Left renal cortex interstitium (tissue), 4 donors: ENCODE data around the gene RBP3. TPM values are rescaled to one million over a fixed set of nuclear protein-coding genes. Genes with fewer than 3 reads are reported as not detected.
"Not testable (repeated sequence)": the region's sequence is repeated elsewhere in the genome, so short reads cannot be mapped to it uniquely, and the experiment has no call there.

Experiments used
- DNase-seq, 4 donors: peaks; one replicate each; pipeline ENCODE4 v3.0.0-alpha.2; 2013; ENCODE audit warnings: low read depth in 4 of 4, low spot score in 2 of 4, missing footprints in 1 of 4
- polyA plus RNA-seq, 4 donors: library from polyadenylated mRNA; unstranded; fragments of 120-200 nt; gene quantifications; one replicate each; pipeline ENCODE4 v1.2.1, GENCODE V29; 2013; ENCODE audit not compliant: insufficient read length in 4 of 4

RBP3 gene
- polyA plus RNA-seq, 4 donors, result 0.13 to 0.17 (median 0.16) TPM

DNA sequence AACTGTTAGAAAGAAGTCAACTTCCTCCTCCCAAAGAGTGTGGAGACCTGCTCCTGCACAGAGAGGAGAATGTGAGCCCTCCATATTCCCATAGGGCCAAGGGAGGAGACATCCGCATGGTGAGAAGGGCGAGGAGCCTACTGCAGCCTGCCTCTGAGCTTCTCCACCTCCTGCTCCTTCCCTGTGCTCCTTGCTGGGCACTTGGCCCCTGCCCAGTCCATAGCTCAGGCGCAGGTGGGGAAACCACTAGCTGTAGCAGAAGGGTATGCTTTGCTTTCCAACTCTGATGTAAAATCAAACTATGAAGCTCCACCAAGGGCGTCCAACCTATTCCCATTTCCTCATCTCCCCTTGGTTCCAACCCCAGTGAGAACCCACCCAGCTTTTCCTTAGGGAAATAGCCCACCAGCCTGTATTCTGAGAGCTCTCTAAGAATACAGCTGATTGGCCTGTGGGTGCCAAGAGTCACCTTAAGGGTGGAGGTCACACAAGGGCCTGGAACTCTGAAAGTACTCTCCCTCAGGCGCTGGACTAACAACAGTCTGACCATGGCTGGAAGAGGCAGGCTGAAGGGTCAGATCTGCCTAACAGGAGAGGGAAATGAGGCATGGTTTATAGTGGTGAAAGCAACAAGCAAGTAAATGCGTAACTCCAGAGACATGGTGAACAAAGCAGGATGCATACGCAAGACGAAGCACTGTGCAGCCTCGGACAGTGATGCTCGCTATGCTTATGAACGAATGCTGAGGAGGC, 22.0 kb downstream of the RBP3 start:
- no peak for DNase-seq

DNA sequence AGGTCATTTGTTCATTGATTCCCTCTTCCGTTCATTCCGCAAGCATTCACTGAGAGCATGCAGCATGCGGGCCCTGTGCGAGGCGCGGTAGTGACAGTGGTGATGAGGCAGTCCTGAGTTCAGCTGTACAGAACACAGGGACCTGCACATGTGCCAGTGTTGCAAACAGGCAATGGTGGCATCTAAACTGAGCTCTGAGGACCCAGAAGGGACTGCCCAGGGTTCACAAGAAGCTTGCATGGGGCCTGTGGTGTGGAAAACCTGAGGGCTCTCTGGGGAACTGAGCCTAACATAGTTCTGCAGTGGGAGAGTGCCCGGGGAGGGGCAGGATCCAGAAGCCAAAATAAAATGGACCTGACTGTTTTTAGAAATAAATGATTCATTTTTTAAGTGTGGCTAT, 22.7 kb downstream of the RBP3 start:
- DNase-seq, result no peak

DNA sequence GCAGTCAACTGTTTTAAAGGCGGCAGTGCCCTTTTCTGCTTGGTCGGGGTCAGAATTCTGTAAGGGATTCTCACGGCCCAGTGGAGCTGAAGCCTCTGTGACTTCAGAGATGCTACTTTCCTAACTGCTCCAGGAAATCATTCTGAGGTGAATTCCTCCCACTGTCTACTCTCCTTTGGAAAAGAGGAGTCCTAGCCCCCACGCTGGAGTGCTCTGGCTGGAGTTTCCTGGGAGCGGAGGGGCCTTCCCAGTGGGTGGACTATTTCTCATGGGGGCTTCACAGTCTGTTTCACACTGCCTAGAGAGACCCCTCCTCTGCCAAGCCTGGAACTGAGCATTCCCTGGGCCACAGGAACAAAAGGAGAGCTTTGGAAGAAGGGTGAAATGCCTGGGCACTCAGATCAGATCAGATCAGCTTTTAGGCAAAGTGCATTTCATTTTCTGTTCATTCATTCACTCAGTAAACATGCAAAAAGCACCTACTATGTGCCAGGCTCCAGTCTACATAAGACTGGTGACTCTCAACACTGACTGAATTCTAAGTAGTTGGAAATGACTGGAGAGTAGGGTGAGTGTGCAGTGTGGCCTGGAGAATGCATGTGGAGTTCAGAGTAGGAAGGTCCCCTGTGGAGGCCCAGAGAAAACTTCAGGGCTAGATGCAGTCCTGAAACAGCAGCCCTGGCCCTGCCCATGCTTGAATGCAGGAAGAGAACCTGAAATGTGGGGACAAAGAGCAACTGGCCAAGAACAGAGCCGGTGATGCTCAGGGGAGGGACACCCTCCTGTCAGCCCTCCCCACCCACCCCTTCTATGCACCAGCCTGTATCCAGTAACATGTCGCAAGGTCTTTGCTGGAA, 23.7 kb downstream of the RBP3 start:
- DNase-seq, result no peak

DNA sequence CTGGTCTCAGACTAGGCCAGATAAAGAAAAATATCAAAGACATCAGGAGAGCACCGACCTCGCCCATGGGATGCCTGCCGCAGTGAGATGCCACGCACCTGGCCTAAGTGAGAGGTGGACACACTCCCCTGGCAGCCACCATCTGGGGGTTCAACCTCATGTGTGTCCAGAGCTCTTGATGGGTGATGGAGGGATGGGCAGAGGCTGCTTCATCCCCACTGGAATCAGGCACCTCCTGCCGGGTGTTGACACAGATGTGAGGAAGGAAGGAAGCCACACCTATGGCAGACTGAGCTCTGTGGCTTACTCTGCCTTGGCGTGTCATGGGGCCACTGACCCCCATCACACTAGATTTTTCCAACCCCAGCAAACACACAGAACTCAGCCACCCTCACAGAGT, 24.6 kb downstream of the RBP3 start:
- no peak for DNase-seq

DNA sequence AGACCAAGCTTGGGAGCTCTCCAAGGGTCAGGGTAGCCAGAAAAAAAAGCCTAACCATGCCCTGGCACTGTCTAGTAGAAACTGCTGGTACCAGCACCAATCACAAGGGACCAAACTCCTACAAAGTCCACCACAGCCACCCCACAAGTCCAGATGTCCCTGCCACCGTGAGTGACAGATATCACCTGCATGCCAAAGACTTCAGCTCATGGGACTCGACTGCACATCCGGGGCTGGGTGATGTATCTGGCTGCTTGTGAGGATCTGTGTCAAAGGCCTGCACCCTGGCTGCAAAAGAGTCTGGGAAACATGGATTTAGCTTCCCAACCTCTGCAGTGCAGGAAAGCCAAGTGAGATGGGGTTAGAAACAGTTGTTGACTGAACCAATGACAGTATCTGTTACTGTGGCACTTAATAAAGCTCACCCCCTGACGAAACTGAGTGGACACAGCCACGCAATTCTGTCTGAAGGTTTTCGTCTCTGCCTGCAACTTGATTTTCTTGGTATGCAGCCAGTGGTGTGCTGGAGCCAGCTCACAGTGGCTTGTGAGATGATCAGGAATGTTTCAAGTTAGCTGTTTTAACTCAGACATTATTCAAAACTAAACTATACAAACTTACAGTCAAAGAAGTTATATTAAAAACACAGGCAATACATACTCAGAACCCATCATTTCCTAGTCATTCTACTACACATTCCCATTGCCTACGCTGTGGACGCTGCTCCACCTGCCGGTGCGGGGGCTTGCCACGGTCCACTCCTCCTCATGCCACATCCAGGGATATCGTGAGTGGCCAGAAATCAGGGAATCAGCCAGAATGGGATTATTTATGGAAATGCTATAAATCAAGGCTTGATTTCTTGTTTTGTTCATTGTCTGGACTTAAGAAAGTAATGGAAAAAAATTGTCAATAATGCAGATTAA, 26.7 kb downstream of the RBP3 start:
- no peak for DNase-seq

DNA sequence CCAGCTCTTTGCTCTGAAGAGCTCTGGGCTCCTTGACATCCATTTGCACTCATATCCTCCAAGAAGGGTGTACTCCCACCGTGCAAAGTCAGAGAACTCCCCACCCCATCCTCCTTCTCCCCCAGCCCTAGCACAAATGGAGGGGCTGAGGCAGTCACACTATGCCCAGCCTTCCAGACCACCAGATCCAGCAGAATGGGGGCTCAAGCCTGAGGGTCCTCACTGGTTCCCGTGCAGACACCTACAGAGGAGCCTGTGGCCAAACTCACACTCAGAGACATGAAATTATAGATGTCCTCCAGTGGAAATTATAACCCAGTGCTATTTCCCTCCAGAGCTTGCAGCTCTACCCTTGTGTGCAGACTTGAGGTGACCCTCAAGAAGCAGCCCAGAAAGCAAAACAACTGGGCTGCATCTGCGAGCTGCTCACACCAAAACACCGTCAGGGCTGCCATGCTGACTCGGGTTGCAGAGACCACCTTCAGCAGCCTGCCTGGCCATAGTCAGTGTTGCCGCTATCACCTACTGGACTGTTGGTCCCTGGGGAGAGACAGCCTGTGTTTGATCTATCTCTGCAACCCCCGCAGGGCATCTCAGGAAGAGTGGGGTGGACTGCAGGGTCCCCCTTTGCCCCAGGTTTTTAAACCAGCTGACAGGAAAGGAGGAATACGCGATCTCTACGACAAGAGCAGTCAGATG, 28.5 kb downstream of the RBP3 start:
- DNase-seq, result no peak

DNA sequence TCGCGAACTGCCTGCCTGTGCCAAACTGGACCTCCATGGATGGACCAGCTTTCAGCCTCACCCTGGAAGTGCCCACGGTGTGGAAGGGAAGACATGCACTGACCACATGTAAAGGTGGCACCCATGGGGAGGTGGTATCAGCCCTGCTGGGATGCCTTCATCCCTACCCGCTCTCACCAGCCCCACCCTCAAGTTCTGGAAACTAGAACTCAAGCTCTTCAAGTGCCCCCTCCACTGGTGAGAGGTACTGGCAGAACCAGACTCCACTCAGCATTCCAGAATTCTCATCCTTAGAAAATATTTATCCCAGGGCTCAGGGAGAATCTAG, 30.0 kb downstream of the RBP3 start:
- DNase-seq, result no peak

DNA sequence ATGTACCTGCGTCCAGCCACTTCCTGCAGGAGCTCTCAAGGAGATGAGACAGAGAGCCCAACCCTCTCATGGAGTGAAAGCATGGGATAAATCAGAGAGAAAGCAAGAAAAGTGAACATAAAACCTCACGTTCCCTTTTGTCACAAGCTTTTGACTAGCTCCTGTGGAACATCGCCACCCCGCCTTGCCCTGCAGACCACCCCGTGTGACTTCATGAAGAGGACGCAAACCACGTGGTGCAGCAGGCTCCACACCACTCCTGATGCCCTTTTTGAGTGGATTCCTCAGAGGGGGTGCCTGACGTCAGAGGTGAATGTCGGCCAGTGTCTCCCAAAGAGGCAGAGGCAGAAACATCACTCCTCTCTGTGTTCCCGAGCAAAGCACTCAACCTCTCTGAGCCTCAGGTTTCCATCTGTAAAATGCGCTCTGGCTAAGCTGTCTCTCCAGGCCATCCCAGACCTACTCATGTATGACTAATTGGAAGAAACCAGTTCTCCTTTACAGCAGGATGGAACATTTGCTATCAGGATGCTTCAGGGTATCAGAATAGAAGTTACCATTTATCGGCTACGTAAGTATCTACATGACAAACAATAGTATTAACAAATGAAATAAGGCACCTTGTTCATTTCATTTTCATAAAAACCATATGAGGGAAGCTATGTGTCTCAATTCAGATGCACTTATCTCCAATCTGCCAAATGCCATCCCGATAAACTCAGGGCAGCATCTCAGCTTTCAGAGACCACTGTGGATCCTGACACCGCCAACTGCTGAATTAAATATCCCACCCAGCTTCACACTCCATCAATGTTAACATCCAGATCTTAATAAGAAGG, 30.7 kb downstream of the RBP3 start:
- DNase-seq, result no peak

DNA sequence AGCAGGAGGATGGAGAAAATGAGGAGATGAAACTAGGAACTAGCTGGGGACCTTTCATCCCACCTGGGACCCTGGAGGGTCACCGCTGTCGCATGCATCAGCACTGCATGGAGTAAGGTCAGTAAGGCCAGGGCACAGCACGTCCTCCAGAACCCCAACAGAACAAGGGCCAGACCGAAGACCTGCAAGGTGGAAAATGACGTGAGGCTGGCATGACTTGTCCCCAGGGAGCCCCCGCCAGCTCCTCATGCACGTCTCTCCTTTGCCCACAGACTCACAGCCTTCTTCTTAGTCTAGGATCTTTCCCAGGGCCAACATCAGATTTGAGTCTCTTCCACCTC, 31.3 kb downstream of the RBP3 start:
- DNase-seq, result no peak

DNA sequence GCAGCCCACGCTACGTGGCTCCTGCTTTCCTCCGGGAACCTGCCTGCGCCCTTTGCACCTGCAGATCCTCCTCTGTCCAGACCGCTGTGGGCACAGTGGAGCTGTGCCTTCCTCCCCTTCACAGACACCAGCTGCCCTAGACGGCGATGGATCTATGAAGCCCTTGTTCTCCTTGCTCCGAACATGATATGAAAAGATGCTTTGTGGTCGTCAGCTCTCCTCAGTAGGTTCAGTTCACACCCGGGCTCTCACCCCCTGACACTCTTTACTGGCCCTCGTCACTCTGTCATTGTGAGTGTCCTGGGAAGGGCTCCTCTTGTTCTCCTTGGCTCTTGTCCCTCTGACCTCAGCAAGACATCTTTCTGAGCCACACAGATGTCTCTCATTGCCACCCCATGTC, 31.7 kb downstream of the RBP3 start:
- DNase-seq, result no peak

DNA sequence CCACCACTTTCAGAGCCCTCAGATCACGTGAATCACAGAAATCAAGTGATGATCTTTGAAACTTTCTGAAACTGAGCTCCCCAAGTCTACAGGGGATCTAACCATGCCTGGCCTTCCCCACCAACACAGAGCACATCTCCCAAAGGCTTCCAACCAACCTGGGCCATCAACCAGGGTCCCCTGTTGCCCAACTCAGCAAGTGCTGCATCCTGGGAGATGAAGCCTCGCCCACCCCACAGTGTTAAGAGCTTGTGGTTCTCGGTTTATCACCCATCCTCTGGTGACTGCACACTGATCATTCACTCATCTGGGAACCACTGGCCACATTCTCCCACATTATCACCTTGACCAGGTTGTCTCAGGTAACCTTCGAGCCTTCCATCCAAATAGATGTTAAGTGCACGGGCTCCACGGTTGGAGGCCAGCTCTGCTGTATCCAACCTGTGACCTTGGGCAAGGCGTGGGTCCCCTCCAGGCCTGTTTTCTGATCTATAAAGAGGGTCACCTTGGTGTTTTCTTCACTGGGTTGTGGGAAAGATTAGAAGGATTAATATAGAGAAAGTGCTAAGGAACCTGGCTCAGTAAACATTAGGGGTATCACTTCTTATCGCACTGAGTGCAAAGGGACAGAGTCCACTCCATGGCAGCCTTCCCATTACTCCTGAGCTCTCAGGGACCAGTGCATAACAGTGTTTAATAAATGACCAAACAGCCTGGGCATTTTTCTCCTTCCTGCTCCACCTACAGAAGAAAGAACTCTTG, 32.4 kb downstream of the RBP3 start:
- no peak for DNase-seq

DNA sequence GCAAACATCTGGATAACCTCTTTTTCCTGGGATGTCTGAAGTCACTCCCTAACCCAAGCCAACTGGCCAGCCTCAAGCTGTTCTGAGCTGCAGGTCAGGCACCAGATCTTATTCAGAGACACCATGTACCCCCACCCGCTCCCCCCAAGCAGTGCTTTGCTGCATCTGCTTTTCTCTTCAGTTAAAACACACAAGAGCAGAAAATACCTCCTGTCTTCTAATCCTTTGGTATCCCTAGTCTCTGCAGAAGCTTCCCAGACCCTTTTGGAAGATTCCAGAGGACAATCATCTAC, 32.9 kb downstream of the RBP3 start:
- no peak for DNase-seq

DNA sequence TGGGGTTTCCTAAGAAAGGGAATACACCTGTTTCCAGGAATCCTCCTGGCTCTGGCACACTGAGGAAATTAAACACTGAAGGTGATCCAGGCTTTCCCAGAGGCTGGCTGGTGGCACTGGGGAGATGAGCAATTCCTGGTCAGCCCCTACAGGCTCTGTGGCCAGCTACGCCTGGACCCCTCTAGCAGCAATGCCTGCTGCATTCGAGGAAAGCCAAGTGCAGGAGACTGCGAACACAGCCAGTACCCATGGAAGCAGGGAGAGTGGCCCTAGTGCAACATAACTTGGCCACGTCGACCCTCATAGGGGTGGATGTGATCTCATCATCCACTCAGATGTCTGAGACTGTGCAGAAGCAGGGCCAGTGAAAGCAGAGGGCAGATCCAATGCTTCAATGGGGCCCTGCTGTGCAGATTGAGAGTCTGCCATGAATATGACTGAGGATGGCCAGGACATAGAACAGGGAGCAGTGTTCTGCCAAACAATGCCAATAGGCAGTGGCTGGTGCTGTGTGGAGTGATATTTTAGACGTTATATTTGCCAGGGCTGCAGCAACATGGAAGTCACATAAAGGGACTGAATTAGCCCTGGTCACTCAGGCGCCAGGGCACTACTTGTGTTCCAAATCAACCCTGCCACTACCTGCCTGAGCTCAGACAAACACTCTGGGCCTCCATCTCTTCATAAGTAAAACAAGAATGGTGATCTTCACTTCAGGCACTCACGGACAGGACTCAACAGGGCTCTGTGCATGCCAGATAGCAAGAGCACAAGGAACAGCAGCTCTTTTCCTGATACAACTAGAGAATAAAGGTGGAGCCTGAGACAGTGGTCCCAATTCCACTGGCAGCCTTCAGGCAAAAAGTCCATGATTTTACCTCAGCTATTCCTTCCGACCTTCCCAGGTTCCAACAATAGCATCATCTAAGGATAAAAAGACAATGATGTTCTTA, 33.5 kb downstream of the RBP3 start:
- no peak for DNase-seq

DNA sequence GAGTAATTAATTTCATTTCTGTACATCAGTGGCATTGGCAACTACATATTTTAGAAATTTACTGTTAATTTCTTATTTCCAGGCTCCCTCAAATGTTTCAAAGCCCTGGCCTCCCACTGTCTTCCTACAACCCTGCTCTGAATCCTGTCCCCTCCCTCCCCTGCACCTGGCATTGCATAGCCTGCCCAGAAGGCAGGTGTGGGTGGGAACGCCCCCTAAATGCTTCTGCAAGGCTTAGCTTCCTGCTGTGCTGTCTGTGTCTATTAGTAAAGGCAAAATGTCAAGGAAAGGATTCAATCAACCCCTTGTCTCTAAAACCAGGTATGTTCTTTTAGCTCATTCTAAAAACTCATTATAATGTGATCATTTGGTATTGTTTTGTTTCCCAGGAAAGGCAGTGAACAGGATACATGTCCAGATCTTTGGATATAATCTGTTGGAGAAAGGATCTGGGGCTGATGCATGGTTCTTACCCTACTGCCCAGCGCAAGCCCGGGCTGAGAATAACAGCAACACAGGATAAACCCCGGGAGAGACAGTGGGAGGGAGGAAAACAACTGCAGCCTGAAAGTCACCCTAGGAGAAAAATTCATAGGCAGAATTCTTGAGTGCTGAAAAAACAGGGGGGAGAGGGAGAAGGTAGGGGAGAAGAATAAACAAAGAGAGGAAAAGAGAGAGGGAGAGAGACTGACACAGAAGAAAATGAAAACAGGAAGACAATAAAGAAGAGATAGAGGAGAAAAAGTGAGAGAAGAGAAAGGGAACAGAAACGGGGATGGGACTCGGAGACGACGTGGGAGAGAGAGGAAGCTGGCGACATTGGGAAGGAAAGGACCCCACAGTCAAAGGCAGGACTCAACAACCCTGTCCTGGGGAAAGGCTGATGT, 35.3 kb downstream of the RBP3 start:
- no peak for DNase-seq

DNA sequence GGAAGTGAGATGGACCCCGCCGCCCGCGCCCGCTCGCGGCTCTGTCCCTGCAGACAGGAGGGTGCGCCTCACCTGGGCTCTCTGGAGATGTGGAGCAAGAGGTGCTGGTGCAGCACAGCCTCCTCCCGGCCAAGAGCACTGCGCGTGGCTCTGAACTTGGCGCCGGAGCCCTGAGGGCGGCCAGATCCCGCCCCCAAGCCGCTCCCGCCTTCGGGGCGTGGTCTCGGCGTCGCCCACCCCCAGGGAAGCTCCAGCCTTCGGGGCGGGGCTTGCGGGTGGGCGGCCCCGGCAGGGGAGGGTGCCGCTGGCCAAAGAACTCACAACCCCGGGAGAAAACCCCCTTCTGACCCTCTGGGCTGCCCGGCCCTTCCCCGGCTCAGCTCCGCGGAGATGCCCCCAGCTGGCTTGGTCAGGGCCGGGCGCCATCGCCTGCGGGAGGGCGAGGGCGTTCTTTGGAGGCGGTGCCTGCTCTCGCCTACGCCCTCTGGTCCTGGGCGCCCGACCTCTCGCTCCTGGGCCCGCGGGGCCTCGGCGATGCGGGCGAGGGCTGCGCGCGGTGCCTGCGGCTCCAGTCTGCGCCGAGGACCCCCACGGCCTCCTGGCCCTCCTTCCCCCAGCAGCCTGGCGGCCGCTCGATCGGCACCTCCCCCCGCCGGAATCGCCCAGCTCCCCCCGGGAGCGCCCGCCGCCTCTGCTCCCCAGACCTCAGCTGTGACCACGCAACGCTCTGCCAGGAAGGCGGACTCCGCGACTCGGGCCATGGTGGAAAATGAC, 36.2 kb downstream of the RBP3 start, which contains the start of gene ZNF488:
Gene ZNF488 (minus strand): TSS at position 146 of the 774 bp plus-strand sequence. CDS start 15,464 bp downstream, outside the sequence.
- peak in 3 of 4 donors; percentile 53 to 76 (median 76) for DNase-seq

DNA sequence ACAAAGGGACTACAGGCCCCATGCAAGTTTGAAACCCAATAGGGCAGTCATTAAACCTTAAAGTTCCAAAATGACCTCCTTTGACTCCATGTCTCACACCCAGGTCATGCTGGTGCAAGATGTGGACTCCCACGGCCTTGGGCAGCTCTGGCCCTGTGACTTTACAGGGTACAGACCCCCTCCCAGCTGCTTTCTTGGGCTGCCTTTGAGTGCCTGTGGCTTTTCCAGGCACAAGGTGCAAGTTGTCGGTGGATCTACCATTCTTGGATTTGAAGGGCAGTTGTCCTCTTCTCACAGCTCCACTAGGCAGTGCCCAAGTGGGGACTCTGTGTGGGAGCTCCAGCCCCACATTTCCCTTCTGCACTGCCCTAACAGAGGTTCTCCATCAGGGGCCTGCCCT, 37.9 kb downstream of the RBP3 start:
- DNase-seq, result not testable (repeated sequence)
